Tibial nerve (tissue), 4 donors: ENCODE results near the gene ADK.

Experiments used
- EP300 ChIP-seq, 2 donors: sonication (generic); formaldehyde crosslinking; IDR thresholded peaks; one replicate each; pipeline ENCODE4 v1.6.1; 2017; ENCODE audit warnings: antibody characterized with exemption in 2 of 2, mild to moderate bottlenecking in 1 of 2
- POLR2A ChIP-seq, 2 donors: fragments of 450-650 bp; IDR thresholded peaks; one replicate each; pipeline ENCODE4 v1.6.1; 2017; ENCODE audit warnings: antibody characterized with exemption in 2 of 2, mild to moderate bottlenecking in 2 of 2, moderate library complexity in 2 of 2
- TF ChIP-seq, protein P1 (sequence below), 5 experiments: fragments of 200-600 bp in 3 of 5; fragments of 450-650 bp in 2 of 5; sonication (generic) in 3 of 5; IDR thresholded peaks; one replicate each; pipeline ENCODE4 v1.5.1; 2016 to 2019; ENCODE audit warnings: antibody characterized with exemption in 5 of 5, mild to moderate bottlenecking in 3 of 5, moderate library complexity in 2 of 5

DNA sequence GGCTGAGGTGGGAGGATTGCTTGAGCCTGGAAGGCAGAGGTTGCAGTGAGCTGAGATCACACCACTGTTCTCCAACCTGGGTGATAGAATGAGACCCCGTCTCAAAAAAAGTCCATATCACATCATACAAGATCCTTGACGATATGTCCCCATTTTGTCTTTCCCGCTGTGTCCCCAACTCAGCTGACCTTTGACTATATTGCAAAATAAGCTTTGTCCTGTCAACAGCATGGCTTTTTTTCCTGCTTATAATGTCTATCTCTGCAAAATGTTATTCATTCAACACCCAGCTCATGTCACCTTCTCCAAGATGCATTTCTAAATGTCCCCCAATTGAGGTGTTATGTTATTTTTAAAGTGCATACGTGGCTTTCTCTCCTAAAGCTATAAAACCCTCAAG, 539.4 kb downstream of the ADK start:
- TF ChIP-seq, protein P1, sequence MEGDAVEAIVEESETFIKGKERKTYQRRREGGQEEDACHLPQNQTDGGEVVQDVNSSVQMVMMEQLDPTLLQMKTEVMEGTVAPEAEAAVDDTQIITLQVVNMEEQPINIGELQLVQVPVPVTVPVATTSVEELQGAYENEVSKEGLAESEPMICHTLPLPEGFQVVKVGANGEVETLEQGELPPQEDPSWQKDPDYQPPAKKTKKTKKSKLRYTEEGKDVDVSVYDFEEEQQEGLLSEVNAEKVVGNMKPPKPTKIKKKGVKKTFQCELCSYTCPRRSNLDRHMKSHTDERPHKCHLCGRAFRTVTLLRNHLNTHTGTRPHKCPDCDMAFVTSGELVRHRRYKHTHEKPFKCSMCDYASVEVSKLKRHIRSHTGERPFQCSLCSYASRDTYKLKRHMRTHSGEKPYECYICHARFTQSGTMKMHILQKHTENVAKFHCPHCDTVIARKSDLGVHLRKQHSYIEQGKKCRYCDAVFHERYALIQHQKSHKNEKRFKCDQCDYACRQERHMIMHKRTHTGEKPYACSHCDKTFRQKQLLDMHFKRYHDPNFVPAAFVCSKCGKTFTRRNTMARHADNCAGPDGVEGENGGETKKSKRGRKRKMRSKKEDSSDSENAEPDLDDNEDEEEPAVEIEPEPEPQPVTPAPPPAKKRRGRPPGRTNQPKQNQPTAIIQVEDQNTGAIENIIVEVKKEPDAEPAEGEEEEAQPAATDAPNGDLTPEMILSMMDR (IDR thresholded peaks at IDR 0.05) = no peak
- TF ChIP-seq POLR2A (IDR thresholded peaks at IDR 0.05) = no peak
- TF ChIP-seq EP300 (IDR thresholded peaks at IDR 0.05) = no peak
